Heart left ventricle (tissue), 16 donors: ENCODE measurements around the gene COL24A1. TPM values are rescaled to one million over a fixed set of nuclear protein-coding genes. Genes with fewer than 3 reads are reported as not detected.
"Not testable (repeated sequence)": the region's sequence is repeated elsewhere in the genome, so short reads cannot be mapped to it uniquely, and the experiment has no call there.

ENCODE experiments used
- ATAC-seq, 4 donors: fragments of 200-7000 bp; cut with Tn5 transposase; one replicate each; pipeline ENCODE4 v1.9.1; 2020 to 2022; ENCODE audit warnings: moderate library complexity in 4 of 4, mild to moderate bottlenecking in 3 of 4, moderate number of reproducible peaks in 1 of 4
- DNase-seq, 5 donors: peaks; one replicate each; pipeline ENCODE4 v3.0.0-alpha.2; 2020
- H3K27ac ChIP-seq, 12 donors: fragments of 200-600 bp; sonication (generic) in 4 of 12; one replicate each; pipeline versions ENCODE4 v1.5.0 to v1.8.0; 2016 to 2022; ENCODE audit warnings: mild to moderate bottlenecking in 2 of 12
- H3K27me3 ChIP-seq, 9 donors: fragments of 200-600 bp; sonication (generic) in 2 of 9; one replicate each; pipeline versions ENCODE4 v1.5.1 to v1.8.0; 2016 to 2022; ENCODE audit warnings: mild to moderate bottlenecking in 3 of 9
- H3K36me3 ChIP-seq, 9 donors: fragments of 200-600 bp; sonication (generic) in 2 of 9; one replicate each; pipeline versions ENCODE4 v1.5.0 to v1.8.0; 2018 to 2022; ENCODE audit warnings: mild to moderate bottlenecking in 2 of 9
- H3K4me1 ChIP-seq, 12 donors: fragments of 200-600 bp; sonication (generic) in 4 of 12; one replicate each; pipeline versions ENCODE4 v1.5.0 to v1.8.0; 2016 to 2022; ENCODE audit warnings: mild to moderate bottlenecking in 3 of 12
- H3K4me3 ChIP-seq, 12 donors: fragments of 200-600 bp; sonication (generic) in 4 of 12; one replicate each; pipeline versions ENCODE4 v1.5.0 to v1.8.0; 2017 to 2022; ENCODE audit warnings: mild to moderate bottlenecking in 9 of 12, moderate library complexity in 4 of 12
- H3K9me3 ChIP-seq, 12 donors: fragments of 200-600 bp; sonication (generic) in 4 of 12; one replicate each; pipeline versions ENCODE4 v1.5.0 to v1.8.0; 2016 to 2022; ENCODE audit warnings: mild to moderate bottlenecking in 1 of 12
- CTCF ChIP-seq, 12 donors: fragments of 200-600 bp; sonication (generic) in 4 of 12; IDR thresholded peaks; one replicate each; pipeline versions ENCODE4 v1.5.0 to v1.8.0; 2018 to 2022; ENCODE audit warnings: antibody characterized with exemption in 12 of 12, mild to moderate bottlenecking in 5 of 12
- POLR2A ChIP-seq, 2 donors: fragments of 450-650 bp; IDR thresholded peaks; one replicate each; pipeline ENCODE4 v1.6.1; 2017; ENCODE audit warnings: antibody characterized with exemption in 2 of 2, mild to moderate bottlenecking in 2 of 2, moderate library complexity in 2 of 2
- WGBS, 4 donors: extraction: QIAGEN DNeasy Blood & Tissue Kit in 2 of 4; methylation state at CpG; one replicate each; pipeline versions ENCODE4 v1.1.5 to v1.1.7; 2013 to 2018; 5-methylcytosine and 5-hydroxymethylcytosine counted together
- intact Hi-C, 10 donors: fragments of 100-400 bp; cut with DNase I; formaldehyde crosslinking; loops; one replicate each; pipeline versions ENCODE4 v1.11.1 to v1.14.2; 2022
- polyA plus RNA-seq, 2 donors: library from polyadenylated mRNA; stranded (reverse); fragments of 200-250 nt; gene quantifications; one replicate each; pipeline ENCODE4 v1.2.3, GENCODE V29; 2013
- total RNA-seq, 9 donors: library from RNA; depleted of rRNA in 2 of 9; stranded (reverse); fragments of >200 nt in 2 of 9; fragmentation: NEBNext Ultra II Directional in 3 of 9; extraction: Animal tissue kit (Norgen Biotek cat#: 25700) in 3 of 9; gene quantifications; one replicate each; pipeline versions ENCODE4 v1.1.0 to v1.2.4, GENCODE V29; 2016 to 2023
- donor health status: ischemic (EF 13 %, LVEDD 7.1; RV severe dilation, severe dysfunction).
- donor health status: healthy with polysubstance abuse.
- donor health status: DM: no; HTN: yes; CAD: no.
- donor health status: DM: no; HTN: no; CAD: no.
- donor health status: ischemic (EF 25% LVEDD 6.9; RV normal size, moderate dysfunction).
- donor health status: ischemic (EF 25% LVEDD 5.7; RV mildly dilated, moderate dysfunction).
- donor health status: healthy.
- donor health status: DM: yes; HTN: yes; CAD: no.
- donor health status: ischemic (EF 35%, LVEDD 5.7; RV mildly dilated, moderate dysfunction).
- donor health status: nonischemic (EF 11% LVEDD 7.7; RV severe dilation, severe dysfunction).
- donor health status: DM: yes; HTN: yes; CAD: no.
- donor health status: PGD.
- donor health status: ischemic (EF 29% LVEDD 5.4; RV normal size, mild dysfunction).
- donor health status: nonischemic (EF 23%, LVEDD 6.1; RV moderate dilation, normal function).

The COL24A1 gene
- total and polyA plus RNA-seq, 11 donors, result 0.07 to 2.8 (median 0.40) TPM

- Histone ChIP-seq H3K36me3 (no peaks in the 10 kb centered on the region), H3K27ac (no peak overlapping the region), H3K27me3 (no peaks in the 10 kb centered on the region), H3K9me3 (no peaks in the 10 kb centered on the region), H3K4me1 (no peaks in the 10 kb centered on the region), H3K4me3 (no peak overlapping the region)
- ATAC-seq, result no peak
- intact Hi-C loops, result no loop called here
- WGBS, 4 donors, result 71 to 78% (median 74%) methylated on average over 3 of the region's 3 CpGs
- TF ChIP-seq POLR2A (IDR thresholded peaks at IDR 0.05) (no peak), CTCF (IDR thresholded peaks at IDR 0.05) (no peak)
- no peak for DNase-seq
These were observed 309.9 kb downstream of the COL24A1 start for GRCh38 chr1:85846706-85847105.

GRCh38 chr1:85839459-85839858 lies 317.1 kb downstream of the COL24A1 start:
- no peak overlapping the region for H3K4me3 ChIP-seq
- no peak overlapping the region for H3K27ac ChIP-seq
- ATAC-seq, result no peak
- H3K27me3 ChIP-seq, result no peaks in the 10 kb centered on the region
- DNase-seq, result no peak
- TF ChIP-seq CTCF (IDR thresholded peaks at IDR 0.05) (no peak), POLR2A (IDR thresholded peaks at IDR 0.05) (no peak)
- no peaks in the 10 kb centered on the region for H3K4me1 ChIP-seq
- WGBS, 4 donors, result 35 to 55% (median 48%) methylated on average over 1 of the region's 1 CpG
- no peaks in the 10 kb centered on the region for H3K9me3 ChIP-seq
- intact Hi-C loops, result no loop called here
- no peaks in the 10 kb centered on the region for H3K36me3 ChIP-seq

- no peaks in the 10 kb centered on the region for H3K9me3 ChIP-seq
- no peaks in the 10 kb centered on the region for H3K27me3 ChIP-seq
- ATAC-seq, result no peak
- H3K4me3 ChIP-seq, result no peak overlapping the region
- 56 to 70% (median 64%) methylated on average over 2 of the region's 2 CpGs for WGBS, 4 donors
- H3K36me3 ChIP-seq, result no peaks in the 10 kb centered on the region
- intact Hi-C loops, result no loop called here
- H3K4me1 ChIP-seq, result no peaks in the 10 kb centered on the region
- DNase-seq, result no peak
- TF ChIP-seq POLR2A (IDR thresholded peaks at IDR 0.05) (no peak), CTCF (IDR thresholded peaks at IDR 0.05) (no peak)
- no peak overlapping the region for H3K27ac ChIP-seq
These were observed 318.3 kb downstream of the COL24A1 start for GRCh38 chr1:85838238-85838637.

- Histone ChIP-seq H3K27ac (no peak overlapping the region), H3K4me3 (no peak overlapping the region), H3K9me3 (no peaks in the 10 kb centered on the region), H3K36me3 (no peaks in the 10 kb centered on the region), H3K27me3 (no peaks in the 10 kb centered on the region), H3K4me1 (no peaks in the 10 kb centered on the region)
- 51 to 59% (median 56%) methylated on average over 4 of the region's 4 CpGs for WGBS, 4 donors
- no peak for DNase-seq
- ATAC-seq, result no peak
- intact Hi-C loops, result no loop called here
- TF ChIP-seq POLR2A (IDR thresholded peaks at IDR 0.05) (no peak), CTCF (IDR thresholded peaks at IDR 0.05) (no peak)
These were observed 319.8 kb downstream of the COL24A1 start for GRCh38 chr1:85836736-85837135.

GRCh38 chr1:85833165-85833564 lies 323.4 kb downstream of the COL24A1 start:
- 86 to 94% (median 89%) methylated on average over 1 to 2 of the region's 2 CpGs for WGBS, 4 donors
- DNase-seq, H3K4me3 ChIP-seq, ATAC-seq, H3K27ac ChIP-seq, H3K27me3 ChIP-seq, intact Hi-C loops, H3K36me3 ChIP-seq, H3K9me3 ChIP-seq, H3K4me1 ChIP-seq: not testable (repeated sequence)
